Progenitor cell of endocrine pancreas (in vitro differentiated cells): ENCODE results near the gene ORAI3. TPM values are rescaled to one million over a fixed set of nuclear protein-coding genes. Genes with fewer than 3 reads are reported as not detected.

Experiments used
- DNase-seq: peaks from one replicate; pipeline ENCODE4 v3.0.0; 2021; ENCODE audit warnings: low spot score; ENCODE audit not compliant: unreplicated experiment
- H3K27ac Mint-ChIP-seq: 2 replicates; pipeline ENCODE4 v1.8.0; 2021; ENCODE audit warnings: mild to moderate bottlenecking, moderate library complexity, mixed read lengths
- H3K27me3 Mint-ChIP-seq: 2 replicates; pipeline ENCODE4 v1.8.0; 2021; ENCODE audit warnings: mixed read lengths
- H3K36me3 Mint-ChIP-seq: 2 replicates; pipeline ENCODE4 v1.8.0; 2022; ENCODE audit warnings: mixed read lengths; ENCODE audit not compliant: insufficient read depth
- H3K4me1 Mint-ChIP-seq: 2 replicates; pipeline ENCODE4 v1.8.0; 2021; ENCODE audit warnings: low read depth, mixed read lengths
- H3K4me3 Mint-ChIP-seq: 2 replicates; pipeline ENCODE4 v1.8.0; 2021; ENCODE audit warnings: low read depth, mild to moderate bottlenecking, moderate library complexity, mixed read lengths
- H3K9me3 Mint-ChIP-seq: 2 replicates; pipeline ENCODE4 v1.8.0; 2021; ENCODE audit warnings: low read depth, mixed read lengths
- CTCF ChIP-seq: fragments of 200-600 bp; sonication (generic); IDR thresholded peaks from one replicate; pipeline ENCODE4 v1.5.0; 2021; ENCODE audit warnings: antibody characterized with exemption, mild to moderate bottlenecking; ENCODE audit not compliant: unreplicated experiment
- total RNA-seq: library from RNA; stranded (reverse); gene quantifications from 2 replicates; pipeline ENCODE4 v1.2.1, GENCODE V29; 2021

The ORAI3 gene
- total RNA-seq, 1 donor from 2014 or later: 19.1 TPM

- Mint-ChIP-seq H3K4me1 (peaks cover 8% of the 10 kb centered on the region), H3K4me3 (peak overlapping the region; percentile 79), H3K9me3 (no peaks in the 10 kb centered on the region), H3K27ac (peak overlapping the region; percentile 30), H3K36me3 (peaks cover 2% of the 10 kb centered on the region), H3K27me3 (no peaks in the 10 kb centered on the region)
- DNase-seq: no peak
- TF ChIP-seq CTCF: no peak
These were observed 24.6 kb upstream of the ORAI3 start for GRCh38 chr16:30924076-30924912.

- H3K4me1 Mint-ChIP-seq: peaks cover 8% of the 10 kb centered on the region
- no peaks in the 10 kb centered on the region for H3K27me3 Mint-ChIP-seq
- TF ChIP-seq CTCF: no peak
- peaks cover 2% of the 10 kb centered on the region for H3K36me3 Mint-ChIP-seq
- peak overlapping the region; percentile 79 for H3K4me3 Mint-ChIP-seq
- no peak for DNase-seq
- no peaks in the 10 kb centered on the region for H3K9me3 Mint-ChIP-seq
- H3K27ac Mint-ChIP-seq: peak overlapping the region; percentile 30
These were observed 23.8 kb upstream of the ORAI3 start for GRCh38 chr16:30924913-30925631.

- no peak for DNase-seq
- Mint-ChIP-seq H3K4me1 (peaks cover 8% of the 10 kb centered on the region), H3K9me3 (no peaks in the 10 kb centered on the region), H3K4me3 (no peak overlapping the region), H3K27ac (no peak overlapping the region), H3K36me3 (peaks cover 2% of the 10 kb centered on the region), H3K27me3 (no peaks in the 10 kb centered on the region)
- TF ChIP-seq CTCF: no peak
These were observed 23.3 kb upstream of the ORAI3 start for GRCh38 chr16:30925632-30925987.

- peak overlapping the region; percentile 55 for H3K4me3 Mint-ChIP-seq
- H3K9me3 Mint-ChIP-seq: no peaks in the 10 kb centered on the region
- peaks cover 2% of the 10 kb centered on the region for H3K36me3 Mint-ChIP-seq
- no peak for DNase-seq
- peak overlapping the region; percentile 60 for H3K27ac Mint-ChIP-seq
- no peaks in the 10 kb centered on the region for H3K27me3 Mint-ChIP-seq
- TF ChIP-seq CTCF: no peak
- peaks cover 8% of the 10 kb centered on the region for H3K4me1 Mint-ChIP-seq
These were observed 22.7 kb upstream of the ORAI3 start for GRCh38 chr16:30925995-30926811.
